Hepatic stellate cell (primary cell): ENCODE data around the gene MYRIP.
"Not testable (repeated sequence)": the region's sequence is repeated elsewhere in the genome, so short reads cannot be mapped to it uniquely, and the experiment has no call there.

ENCODE experiments used
- DNase-seq: peaks from one replicate; pipeline ENCODE4 v3.0.0; 2011; ENCODE audit warnings: low spot score

The MYRIP gene

DNA sequence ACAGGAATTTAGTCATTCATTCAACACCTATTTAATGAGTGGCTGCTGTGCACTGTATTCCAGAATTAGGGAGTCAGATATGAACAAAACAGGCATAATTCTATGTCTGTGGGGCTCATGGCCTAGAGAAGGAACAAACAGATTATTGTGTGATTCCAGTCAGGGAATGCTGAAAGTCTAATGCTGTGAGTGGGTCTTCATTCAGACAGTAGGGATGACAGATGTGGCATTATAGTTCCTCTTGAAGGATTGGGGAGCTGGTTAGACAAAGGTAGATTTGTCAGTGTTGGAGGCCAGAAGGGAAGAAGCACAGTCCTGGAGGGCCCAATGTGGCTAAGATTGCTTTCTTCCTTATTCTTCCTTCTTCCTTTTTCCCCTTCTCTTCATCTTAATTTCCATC lies 273.7 kb downstream of the MYRIP start:
- DNase-seq, result no peak

DNA sequence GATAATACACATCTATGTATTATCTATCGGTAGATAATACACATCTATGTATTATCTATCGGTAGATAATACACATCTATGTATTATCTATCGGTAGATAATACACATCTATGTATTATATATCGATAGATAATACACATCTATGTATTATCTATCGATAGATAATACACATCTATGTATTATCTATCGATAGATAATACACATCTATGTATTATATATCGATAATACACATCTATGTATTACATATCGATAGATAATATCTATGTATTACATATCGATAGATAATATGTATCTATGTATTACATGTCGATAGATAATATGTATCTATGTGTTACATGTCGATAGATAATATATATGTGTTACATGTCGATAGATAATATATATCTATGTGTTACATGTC lies 275.0 kb downstream of the MYRIP start:
- not testable (repeated sequence) for DNase-seq

DNA sequence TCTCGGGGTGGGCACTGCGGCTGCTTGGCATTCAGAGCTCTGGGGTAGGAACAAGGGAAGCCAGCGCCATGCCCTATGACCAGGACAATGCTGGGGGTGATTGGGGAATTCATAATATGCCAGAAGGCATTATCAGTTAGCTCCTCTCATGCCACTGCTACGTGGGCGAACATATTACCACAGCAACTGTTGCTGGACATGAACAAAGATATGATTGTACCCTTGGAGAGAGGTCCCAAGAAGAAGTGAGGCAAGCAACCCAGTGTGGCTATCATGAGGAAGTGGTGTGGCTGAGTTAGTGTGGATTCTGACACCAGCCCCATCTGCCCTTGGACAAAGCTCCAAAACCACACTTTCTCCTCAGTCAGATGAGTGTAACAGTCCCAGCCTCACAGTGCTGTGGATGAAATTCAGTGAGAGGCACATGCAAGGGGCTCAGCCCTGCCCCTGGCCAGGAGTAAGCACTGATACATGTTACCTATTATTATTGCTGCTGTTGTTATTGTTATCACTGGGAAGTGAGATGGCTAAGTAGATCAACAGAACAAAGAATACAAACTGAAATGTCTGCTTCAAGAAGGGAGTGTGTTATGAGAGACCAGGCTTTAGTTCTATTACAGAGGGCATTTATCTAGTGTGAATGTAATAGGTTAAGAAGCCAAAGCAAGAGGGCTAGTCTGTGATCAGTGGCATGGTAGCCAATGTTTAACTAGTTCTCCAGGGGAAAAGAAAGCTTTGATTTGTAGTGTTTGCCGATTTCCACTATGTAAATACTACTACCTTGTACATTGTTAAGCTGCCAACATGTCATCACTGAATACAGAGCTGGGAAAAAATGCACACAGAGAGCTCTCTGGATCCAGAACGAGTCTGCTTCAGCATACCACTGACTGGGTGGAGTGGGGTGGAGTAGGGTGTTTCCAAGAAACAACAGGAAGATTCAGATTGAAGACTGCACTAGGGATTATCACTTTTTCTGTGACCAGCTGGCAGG lies 277.8 kb downstream of the MYRIP start:
- no peak for DNase-seq

DNA sequence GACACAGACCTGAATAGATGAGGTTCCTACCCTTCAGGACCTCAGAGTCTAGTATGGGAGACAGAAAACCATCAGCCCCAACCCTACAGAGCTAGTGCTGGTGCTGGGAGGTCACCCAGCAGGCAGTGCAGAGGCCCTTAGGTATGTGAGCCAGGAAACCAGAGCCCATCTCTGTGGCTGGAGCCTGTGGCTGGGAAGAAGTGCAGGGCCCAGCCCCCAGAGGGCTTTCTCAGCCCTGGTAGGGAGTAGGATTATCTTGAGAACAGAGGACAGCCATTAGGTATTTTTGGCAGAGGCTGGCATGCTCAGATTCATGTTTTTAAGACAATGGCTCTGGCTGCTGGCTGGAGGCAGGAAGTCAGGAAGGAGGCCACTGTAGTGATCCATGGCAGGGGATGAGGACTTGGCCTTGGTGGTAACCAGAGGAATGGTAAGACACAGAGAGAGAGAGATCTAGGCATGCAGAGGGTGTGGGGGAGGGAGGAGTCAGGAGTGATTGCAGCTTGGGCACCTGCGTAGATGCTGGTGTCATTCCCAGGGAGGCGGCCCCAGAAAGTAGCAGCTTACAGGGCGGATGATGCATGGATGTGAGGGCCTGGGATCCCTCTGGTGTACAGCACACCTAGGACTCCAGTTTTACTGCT lies 279.2 kb downstream of the MYRIP start:
- no peak for DNase-seq

DNA sequence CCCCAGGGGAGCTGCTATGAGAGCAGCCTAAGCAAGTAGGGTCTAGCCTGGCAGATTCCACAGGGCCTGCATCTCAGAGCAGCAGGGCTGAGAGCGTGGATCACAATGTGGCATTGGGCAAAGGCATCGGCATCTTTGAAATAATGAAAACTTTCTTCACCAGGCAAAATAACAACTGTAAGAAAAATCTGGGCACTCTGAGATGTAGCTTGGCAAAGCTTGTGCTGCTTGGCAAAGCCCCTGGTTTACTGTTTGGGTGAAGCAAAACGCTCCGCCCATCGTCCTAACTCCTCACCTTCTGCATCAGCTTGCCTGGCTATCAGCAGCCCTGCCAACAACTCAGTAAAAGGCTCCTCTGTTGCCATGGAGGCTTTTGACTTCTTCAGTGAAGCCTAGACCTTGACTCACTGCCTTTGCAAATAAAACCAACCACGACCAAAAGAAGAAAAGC lies 287.3 kb downstream of the MYRIP start:
- no peak for DNase-seq

DNA sequence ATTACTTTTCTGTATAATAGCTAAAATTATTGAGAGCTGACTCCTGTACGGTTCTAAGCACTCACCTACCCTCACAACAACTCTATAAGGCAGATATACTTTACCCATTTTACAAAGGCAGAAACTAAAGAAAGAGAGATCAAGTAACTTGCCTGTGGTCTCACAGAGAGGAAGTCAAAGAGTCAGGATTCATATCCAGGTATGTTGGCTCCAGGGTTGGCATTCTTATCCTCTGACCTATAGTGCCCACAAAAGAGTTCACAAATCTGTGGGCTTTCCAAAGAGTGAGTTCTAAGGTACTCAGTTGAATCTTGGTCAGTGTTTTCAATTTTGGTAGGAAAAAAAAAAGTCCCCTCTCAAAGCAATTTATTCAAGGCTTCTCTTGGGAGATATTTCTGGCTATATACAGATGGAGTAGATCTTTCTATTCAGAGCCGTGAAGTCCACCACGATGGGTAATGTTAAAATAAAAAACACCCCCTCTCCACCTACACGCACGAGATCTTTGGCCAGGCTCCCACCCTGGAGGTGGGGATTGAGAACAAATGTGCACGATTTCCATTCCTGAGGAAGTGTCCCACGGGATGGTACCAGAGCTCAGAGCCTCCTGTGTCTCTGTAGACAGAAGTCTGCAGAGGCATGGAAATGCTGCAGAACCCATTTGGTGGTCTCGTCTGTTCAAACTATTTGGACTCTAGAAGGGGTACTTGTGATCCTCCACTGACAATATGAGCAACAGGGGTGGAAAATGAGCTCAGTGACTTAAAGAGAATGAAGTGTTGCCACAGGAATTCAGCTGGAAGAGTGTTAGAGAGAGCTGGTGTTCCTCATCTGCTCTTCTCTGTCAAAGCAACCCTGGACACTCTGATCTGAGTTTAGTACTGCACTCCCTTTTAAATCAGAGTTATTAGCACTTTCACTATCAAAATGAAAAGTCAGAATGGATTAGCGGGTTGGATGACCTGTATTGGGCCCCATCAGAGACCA lies 288.0 kb downstream of the MYRIP start:
- no peak for DNase-seq

DNA sequence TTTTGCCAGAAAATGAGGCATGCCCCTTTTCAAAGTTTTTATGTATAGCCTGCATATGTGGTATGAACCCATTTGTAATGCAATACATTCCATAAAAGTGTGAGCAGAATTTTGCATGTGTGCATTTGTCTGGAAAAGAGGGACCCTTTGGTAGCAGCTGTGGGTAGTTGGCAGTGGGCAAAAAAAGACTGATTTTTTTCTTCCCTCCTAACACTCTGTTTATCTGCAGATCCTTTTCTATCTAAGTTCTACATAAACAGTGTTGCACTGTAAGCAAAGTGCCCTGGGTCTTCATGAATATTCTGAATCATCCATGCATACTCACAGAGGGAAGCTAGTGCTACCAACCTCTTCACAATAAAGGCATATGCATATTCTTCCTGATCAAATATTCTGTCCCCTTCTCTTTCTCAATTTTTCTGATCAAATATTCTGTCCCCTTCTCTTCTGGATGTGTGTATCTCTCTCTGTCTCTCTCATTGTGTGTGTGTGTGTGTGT lies 288.9 kb downstream of the MYRIP start:
- DNase-seq, result no peak

DNA sequence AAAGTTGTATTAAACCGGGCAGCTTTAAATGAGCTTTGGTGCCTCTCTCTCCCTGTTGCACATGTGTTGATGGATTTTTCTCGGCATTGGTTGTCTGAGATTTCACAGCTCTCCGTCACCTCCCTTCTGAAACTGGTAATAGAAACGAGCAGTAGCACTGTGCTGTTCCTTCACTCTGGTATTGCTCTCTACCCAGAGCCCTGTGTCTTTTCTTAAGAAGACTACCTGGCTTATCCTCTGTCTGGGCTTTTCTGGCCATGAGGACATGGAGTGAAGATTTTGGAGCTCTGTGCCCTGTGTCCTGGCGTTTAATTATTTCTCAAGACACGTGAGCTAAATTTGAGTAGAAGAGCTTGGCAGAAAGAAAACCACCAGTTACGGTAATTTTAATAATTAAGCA lies 290.5 kb downstream of the MYRIP start:
- no peak for DNase-seq

DNA sequence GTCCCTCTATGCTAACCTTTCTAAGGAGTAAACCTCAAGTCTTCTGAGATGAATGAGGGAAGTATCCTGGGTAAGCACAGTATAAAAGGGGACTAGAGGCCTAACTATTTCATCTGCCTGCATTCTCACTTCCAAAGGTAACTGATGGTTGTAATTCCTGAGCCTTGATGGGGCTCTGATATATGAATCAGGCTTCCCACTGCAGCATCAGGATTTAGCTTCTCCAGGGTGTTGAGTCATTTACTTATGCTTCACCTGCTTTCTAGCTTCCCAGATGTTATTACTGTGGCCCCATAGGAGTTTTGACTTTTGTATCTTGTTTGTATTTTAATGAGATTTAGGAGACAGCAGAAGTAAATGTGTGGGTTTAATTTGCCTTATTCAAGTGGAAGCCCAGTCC lies 292.8 kb downstream of the MYRIP start:
- DNase-seq, result no peak

DNA sequence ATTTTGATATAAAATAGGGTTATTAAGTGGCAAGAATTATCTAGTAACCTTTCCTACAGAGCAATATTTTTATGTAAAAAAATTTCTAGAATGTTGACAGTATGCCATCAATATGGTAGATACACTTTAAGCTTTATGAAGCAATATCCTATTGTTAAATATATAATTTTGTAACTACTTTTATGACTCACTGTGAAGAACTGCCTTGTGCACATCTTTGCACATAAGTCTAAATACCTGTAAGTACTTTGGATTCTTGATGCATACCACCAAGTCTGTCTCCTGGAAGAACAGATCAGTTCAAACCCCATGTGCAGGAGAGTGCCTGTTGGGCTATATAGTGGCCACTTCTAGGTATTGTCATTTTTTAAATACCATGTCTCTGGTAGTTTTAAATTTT lies 294.4 kb downstream of the MYRIP start:
- no peak for DNase-seq

DNA sequence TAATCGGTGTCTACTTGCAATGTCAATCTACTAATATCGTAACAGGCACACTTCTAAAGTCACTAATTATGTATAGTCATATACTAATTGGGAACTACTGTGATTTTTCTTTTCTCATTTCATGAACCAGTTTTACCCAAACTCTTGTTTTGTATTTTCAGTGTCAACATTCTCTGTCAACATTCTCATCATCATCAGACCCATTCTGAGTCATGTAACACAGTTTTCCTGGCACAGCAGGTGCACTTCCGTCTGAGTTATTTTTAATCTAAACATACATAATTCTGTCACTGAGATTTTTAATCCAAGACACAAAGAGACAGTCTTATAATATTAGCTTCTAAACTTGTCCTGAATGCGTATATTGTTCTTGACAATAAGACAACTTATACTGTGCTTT lies 295.0 kb downstream of the MYRIP start:
- DNase-seq, result no peak

DNA sequence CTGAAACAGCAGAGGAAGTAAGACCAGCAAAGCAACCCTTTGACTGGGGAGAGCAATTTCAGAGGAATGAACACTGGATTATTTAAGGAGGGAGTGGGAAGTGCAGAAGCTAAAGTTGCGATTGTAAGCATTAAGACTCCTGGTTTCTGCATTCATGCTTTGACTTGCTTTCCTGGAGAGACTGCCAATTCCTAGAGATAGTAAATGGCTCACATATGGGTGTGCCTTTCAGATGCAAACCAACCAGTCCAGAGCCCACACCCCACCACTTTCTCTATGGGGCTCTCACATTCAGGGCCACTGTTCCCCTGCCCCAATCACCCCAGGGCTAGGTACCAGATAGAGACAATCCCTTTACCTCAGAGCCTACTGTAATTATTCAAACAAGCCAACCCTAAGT lies 299.2 kb downstream of the MYRIP start:
- no peak for DNase-seq

DNA sequence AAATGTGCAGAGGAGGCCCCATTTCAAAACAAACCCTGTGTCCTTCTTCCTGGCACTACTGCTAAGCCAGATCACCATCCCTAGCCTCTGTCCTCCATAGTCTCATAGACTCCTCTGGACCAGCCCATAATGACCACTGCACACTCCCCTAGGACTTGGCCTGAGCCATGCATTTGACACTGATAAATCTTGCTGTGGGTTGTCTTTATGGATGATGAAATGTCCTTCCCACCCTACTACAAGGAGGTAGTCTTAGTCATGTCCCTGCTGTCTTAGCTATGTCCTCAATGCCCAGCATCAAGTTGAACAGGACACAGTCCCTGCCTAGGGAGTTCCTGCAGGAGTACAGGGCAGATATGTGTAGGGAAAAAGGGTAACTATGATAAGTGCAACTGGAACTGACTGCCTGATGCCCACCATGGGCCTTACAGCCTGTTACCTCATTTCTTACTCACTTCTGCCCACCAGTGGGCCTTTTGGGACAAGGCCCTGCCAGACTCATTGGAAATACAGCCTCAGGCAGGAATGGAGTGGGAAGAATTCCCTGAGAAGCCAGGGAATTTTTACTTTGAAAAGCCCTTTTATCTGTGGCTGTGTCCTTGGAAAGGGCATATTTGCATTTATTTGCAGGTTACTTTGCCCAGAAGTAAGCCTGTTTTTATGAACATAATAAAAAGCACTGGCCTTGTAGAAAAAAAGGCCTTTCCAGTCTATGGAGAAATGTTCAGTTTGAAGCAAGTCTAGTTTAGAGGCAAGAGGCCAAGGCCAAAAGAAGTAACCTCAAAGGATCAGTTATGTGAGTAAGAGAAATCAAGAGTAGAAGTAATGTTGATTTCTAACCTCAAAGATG lies 300.5 kb downstream of the MYRIP start:
- no peak for DNase-seq

DNA sequence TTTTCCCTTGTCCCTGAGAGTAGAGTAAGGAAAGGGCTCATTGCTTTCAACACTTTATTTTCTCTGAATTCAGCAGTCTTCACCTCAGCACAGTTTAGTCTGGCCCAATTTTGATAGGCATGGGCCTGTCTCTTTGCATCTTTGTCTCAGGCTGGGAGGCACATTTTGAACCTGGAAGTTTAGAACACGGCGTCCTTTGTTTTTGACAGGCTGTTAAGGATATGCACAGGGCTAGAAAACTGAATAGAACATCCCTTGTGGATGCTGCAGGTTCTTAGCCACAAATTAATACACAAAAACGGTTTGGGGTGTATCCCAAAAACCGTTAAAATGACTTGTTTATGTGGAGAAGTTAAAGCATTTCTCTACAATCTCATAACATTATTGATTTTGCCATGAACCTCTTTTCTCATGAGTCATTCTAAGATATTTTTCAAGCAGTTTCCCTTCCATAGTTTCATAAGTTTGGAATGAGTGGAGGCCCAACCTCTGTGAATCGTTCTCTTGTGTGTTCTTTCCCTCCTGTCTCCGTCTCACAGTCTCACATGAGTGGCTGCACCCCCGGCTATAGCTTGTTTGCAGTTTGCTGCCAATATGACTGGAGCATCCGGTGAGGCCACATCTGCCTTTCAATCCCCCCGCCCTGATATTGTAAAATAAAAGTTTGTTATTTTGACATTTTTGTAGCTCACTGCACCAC lies 307.2 kb downstream of the MYRIP start:
- no peak for DNase-seq

DNA sequence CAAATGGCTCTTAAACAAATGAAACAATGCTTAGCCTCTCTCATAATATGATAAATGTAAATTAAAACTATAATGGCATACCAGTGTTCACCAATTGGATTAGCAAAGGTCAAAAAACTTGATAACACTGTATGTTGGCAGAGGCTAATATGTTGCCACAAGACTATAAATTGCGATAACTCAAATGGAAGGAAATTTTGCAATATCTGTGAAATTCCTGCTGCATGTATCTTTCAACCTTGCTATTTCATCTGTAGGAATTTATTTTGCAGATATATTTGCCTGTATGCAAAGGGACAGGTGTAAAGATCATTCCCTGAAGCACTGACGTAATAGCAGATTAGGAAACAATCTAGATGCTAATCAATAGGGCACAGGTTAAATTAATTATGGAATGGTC lies 308.7 kb downstream of the MYRIP start:
- no peak for DNase-seq

DNA sequence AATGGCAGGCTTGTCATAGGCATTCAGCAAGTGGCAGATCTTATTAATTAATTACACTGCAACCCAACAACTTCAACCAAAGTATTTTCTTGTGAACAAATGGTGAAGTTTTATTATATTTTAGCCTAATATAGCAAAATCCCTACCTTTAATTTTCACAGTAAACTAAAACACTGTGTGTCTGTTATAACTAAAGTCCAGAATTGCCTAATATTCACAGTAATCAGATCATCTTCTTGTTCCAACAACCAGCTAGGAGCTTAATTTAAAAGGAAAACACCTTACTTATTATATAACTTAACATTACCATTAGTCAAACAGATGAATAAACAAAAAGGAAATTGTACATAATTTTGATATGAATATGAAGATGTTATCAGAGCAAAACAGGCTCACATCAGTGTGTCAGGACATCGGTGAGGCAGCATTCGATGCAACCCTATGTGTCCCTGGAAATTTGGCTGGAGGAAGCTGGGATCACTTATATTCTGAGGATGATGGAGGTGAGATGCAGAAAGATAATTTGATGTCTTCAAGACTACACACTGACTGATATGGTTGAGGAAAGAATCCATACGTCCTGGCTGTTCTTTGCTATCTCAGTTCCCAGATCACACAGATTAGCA lies 310.8 kb downstream of the MYRIP start:
- no peak for DNase-seq

DNA sequence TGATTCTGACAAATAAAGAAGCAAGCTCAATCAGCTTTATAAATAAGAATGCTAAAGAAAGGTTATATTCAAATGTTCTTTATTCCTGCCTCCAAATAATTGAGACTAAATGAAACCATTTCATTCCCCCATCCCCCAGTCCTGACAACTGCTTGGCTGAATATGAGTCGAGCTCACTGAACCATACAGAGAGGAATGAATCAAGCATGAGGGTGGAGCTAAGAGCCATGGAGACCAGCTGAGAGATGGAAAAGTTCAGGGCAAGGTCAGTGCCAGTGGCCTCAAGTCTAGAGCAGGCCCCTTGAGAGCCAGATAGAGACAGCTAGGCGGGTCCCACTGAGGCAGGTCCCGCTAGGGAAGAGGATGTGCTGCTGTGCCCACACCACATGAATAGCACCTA lies 311.4 kb downstream of the MYRIP start:
- no peak for DNase-seq

DNA sequence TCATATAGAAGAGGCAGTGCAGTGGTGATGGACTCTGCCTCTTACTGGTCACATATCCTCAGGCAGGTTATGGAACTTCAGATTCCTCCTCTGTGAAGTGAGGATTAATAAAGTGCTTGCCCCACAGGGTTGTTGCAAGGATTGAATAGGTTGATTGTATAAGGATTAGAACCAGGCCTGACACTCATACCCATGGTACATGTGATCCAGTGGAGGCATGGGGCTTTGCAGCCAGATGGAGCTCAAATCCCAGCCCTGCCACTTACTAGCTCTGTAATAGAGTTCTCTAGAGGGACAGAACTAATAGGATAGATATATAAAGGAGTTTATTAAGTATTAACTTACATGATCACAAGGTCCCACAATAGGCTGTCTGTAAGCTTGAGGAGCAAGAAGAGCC lies 315.5 kb downstream of the MYRIP start:
- no peak for DNase-seq

DNA sequence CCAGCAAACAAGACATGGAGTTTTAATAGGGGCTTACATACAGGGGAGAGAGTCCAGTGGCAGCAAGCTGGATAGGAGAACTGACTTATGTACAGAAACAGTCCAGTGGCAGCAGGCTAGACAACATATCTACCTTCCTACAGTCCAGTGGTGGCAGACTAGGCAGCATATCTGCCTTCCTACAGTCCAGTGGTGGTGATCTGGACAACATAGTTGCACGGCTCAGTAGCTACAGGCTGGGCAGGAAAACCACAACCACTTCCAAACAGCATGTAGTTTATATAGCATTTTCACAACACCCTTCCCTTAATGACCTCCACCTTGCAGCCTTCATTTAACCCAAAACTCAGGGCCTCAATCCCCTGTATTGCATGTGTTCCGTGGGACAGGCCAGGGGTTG lies 318.8 kb downstream of the MYRIP start:
- no peak for DNase-seq

DNA sequence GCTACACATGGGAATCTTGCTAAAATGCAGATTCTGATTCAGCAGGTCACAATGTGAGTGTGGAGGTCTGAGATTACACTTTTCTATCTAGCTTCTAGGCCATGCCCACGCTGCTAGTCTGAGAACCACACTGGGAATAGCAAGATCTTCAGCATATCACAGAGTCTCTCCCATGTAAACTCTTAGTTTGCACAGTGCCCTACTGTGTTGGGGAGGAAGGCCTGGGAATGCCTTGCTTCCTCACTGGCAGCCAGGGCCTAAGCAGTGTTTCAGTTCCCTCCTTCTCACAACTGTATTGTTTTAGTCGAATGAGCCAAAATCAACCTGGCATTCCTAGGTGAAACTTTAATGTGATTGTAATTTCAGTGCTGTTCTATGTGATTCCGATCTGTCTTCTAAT lies 320.1 kb downstream of the MYRIP start:
- DNase-seq, result no peak
